ENCODE results near the gene DTD1.

The DTD1 gene, protein sequence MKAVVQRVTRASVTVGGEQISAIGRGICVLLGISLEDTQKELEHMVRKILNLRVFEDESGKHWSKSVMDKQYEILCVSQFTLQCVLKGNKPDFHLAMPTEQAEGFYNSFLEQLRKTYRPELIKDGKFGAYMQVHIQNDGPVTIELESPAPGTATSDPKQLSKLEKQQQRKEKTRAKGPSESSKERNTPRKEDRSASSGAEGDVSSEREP

GRCh38 chr20:18587665-18588573 lies at the start of gene DTD1:
TSS of gene DTD1 (plus strand) at chr20:18588054. CDS start at chr20:18588073, 19 bp downstream.
- DNase-seq, result peak; percentile 91

DNA sequence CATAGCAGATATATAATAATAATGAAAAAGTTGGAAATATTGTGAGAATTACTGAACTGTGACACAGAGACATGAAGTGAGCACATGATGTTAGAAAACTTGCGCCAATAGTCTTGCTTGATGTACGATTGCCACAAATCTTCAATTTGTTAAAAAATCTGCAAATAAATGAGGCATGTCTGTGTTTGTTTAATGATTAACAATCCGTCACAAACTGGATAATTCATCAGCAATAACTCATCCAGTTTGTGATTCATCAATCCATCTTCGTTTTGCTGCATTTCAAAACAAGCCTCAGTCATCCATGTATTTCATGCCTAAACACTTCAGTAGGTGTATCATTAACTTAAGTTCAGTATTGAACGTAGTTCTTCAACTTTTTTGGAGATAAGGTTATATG lies 46.1 kb upstream of the DTD1 start:
- DNase-seq, result no peak

DNA sequence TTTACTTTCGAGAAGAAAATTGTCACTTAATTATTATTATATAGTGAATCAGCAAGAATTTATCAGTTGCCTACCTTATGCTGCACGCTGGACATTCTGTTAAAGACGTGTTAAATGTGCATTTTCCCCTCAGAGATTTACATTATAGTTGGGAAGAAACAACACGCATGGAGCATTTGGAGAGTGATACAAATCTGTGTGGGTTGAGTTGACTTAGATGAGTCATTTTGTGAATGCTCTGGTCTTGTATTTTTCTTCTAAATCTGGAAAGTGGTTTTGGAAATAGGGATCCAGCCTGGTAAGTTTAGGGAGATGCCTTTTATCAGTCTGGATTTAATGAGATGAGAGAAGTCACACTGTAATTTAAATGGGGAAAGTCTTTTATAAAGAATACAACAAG lies 44.6 kb upstream of the DTD1 start:
- DNase-seq, result no peak

DNA sequence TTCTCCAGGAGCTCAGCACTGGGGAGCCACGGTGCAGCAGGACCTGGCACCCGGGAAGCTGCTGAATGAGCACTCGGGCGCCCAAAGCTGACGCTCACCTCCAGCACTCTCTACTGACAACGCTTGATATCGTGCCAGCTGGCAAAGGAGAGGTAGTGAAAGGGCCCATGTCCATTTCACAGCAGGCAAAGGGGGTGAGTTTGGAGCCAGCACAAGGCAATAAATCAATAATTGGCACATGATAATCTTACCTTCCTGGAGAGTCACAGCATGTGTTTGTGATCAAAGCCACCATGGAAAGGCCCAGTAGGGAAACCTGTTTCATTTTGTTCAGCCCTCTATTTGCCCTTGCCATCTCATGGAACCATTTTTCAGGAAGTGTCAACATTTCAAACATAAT lies 43.9 kb upstream of the DTD1 start:
- no peak for DNase-seq

DNA sequence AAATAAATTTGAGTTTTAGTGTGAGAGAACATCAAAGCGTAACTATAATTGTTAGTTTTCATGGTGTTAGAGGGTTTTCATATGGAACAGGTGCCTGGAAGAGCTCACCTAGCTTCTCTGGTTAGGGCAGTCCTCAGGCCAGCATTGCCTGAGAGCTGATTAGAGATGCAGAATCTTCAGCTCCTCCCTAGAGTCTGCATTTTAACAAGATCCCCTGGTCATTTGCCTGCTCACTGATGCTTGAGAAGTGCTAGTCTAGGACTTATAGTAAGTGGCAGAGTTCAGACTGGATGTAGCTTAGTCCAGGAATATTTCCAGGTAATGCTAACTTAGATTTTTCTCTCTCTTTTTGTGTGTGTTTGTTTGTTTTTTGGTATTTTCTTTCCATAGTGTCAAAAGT lies 42.3 kb upstream of the DTD1 start:
- no peak for DNase-seq

DNA sequence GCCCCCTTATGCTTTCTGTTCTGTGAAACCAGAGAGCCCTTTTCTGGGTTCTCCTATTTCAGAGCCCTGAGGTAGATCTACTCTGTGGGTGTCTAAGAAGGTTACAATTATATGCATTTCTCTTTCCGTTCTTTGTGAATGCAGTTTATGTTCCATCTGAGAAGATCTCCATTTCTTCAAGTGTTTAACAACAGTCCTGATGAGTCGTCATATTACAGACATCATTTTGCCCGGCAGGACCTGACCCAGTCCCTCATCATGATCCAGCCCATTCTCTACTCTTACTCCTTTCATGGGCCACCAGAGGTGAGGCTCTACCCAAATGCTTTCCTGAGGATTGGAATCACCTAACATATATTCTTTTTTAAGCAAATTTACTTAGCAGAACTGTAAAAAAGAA lies 39.4 kb upstream of the DTD1 start:
- DNase-seq, result no peak

- DNase-seq, result no peak
Measured at GRCh38 chr20:18553746-18554145, 34.1 kb upstream of the DTD1 start.

- DNase-seq, result peak; percentile 93
Measured at GRCh38 chr20:18566892-18567738, 20.7 kb upstream of the DTD1 start, which contains the start of gene SMIM26. TSS of gene SMIM26 (plus strand) at chr20:18567432. CDS start at chr20:18567479, 47 bp downstream.

DNA sequence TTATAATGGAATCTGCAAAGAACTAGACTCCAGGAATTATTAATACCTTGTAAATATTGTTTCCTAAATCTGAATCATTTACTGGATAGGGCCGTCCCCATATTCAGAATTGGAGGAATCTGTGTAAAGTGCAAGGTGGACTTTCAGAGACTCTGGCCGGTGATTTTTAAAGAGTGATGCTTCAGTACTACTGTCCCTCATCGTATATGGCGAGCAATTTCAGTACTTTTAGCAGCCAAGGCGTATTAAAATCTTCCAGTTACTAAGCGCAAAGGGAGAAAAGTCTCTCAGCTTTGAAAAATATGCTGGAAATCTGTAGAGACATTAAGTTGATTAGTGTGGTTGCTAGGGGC lies 20.1 kb upstream of the DTD1 start:
- DNase-seq, result no peak

DNA sequence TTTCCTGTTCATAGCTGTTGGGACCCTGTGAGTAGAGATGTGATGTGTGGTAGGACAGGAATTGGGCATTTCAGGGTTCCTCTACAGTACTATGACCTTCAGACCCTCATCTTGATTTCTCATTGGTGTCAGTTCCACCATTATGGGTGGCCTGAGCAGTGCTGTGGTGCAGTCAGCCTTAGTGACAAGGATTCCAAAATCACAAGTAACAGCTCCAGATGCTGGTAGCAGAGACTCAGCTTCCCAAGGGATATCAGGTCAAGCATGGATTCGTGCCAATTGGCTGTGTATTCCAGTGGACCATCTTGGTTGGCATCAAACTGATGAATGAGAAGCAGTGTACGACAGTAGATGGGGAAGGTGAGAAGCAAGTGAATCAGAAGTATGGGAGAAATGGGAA lies 16.8 kb upstream of the DTD1 start:
- no peak for DNase-seq

GRCh38 chr20:18571578-18571977 lies 16.3 kb upstream of the DTD1 start:
- DNase-seq, result no peak

GRCh38 chr20:18577942-18578341 lies 9.9 kb upstream of the DTD1 start:
- no peak for DNase-seq

- DNase-seq, result no peak
Measured at GRCh38 chr20:18578581-18578980, 9.3 kb upstream of the DTD1 start.

GRCh38 chr20:18580012-18580411 lies 7.8 kb upstream of the DTD1 start:
- no peak for DNase-seq

DNA sequence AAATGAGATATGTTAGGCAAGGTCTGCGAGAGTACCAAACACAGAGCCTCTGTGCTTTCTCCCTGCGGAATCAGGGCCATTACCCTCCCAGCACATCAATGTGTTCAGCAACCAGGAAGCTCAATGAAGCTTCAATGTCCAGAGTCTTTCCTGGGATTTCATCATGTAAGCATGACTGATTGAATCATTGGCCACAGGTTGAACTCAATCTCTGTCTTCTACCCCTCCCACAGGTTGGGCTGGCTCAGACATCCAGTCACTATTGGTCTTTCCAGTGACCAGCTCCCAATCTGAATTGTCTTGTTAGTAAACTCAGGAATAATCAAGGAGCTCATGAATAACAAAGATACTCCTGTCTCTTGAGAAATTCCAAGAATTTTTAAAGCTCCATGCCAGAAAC lies 2.7 kb upstream of the DTD1 start:
- no peak for DNase-seq

DNA sequence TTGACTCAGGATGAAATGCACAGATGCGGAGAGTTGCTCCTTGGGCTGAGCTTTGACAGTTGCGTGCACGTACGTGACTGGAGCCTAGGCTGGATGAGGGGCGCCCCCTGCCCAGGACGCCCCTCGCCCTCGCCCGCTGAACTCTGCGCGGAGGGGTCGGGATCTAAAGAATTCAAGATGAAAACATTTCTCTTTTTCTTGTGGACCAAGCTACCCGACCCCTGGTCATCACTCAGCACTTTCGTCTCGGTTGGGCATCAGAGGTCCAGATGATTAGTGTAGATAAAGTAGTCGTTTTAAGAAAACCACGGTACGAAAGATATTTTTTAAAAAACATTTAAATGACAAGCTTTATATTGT lies 700 bp downstream of the DTD1 start:
- no peak for DNase-seq

DNA sequence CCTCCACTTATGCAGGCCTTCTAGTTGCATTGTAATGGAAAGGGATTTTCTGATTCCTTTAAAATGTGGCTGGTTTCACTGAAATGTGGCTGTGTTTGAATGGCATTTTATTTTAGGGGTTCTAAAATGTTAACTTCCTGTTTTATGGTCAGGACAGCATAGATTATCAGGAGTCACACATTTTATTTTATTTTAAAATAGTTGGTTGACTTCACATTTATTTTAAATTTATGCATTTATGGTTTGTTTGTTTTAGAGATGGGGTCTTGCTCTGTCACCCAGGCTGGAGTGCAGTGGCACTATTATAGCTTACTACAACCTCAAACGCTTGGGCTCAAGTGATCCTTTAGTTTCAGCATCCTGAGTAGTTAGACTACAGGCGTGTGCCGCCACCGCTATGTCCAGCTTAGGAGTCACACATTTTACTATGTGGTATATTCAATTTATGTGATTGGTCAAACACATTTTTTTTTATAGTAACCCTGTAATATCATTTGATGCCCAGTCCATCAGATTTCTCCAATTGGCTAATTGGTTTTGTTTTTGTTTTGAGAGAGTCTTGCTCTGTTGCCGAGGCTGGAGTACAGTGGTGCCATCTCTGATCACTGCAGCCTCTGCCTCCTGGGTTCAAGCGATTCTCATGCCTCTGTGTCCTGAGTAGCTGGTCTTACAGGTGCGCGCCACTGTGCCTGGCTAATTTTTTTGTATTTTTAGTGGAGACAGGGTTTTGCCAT lies 2.3 kb downstream of the DTD1 start:
- DNase-seq, result no peak

- no peak for DNase-seq
Measured at GRCh38 chr20:18596270-18596669, 8.4 kb downstream of the DTD1 start.

DNA sequence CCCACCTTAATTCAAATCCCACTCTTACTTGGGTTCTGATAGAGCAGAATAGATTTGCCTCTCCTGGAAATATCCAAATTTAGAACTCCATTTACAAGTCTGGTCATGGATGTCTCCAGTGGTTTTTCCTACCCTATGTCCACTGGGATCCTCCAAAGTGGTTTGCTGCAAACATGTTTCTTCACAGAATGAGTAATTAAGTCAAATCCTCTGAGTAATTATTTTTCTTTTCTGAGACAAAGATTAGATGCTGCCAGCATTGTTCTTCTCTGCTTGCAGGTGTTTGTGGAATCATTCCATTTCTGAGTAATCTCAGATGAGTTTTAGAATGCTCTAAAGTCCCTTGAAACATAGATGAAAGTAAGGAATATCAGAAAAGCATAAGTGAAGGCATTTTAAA lies 21.9 kb downstream of the DTD1 start:
- DNase-seq, result no peak

DNA sequence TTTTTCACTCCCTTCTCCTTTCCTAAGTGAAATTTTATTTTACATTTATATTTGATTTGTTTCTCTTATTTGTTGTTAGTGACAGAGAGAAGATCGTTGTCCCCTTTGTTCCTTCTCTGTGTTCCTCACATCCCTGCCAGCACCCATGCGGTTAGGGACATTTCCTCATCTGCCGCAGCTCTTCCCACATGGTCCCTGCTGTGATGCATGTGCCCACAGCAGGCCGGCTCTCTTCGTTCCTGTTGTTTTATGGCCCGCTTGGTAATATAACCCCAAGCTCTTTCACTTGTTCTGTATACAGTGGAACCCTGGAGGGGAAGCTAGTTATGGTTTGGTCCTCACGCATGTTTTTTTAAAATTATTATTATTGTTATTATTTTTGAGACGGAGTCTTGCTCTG lies 23.6 kb downstream of the DTD1 start:
- DNase-seq, result no peak

DNA sequence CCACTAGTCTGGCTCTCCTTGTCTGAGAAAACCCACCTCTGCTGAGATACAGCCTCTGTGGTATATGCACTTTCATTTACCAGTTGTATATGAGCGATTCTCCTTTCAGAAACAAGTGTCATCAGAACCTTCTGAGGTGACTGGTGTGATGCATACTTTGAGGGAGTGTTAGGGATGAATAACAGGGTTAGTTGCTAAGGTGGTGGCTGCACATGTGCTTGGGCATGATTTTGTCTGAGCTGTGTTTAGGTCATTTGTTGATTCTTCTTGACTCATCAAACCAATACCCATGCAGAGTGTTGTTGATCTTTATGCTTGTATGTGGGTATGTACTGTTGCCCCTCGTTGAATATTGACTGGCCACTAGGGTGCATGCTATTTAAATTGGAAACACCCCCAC lies 25.7 kb downstream of the DTD1 start:
- DNase-seq, result no peak

DNA sequence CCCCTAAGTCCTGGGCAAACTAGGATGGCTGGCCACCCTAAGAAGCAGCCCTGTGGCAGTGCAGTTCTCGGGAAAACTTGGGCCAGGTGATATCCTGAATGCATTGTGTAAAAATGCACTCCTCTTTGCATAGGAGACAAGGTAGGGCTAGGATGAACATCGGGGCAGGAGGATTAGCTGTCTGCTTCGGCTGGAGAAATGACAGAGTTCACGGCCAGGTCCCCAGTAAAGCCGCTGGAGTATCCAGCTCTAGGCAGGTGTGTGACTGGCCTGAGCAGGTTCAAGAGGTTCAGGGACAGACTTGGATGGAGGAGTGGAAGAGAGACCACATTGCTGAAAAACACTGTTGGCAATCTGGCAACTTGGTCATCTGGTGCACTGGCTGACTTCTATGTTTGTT lies 26.4 kb downstream of the DTD1 start:
- DNase-seq, result no peak

Measured in midbrain (tissue), 1 donor.